Natural killer cell (primary cell): ENCODE measurements around the gene HECTD4. TPM values are rescaled to one million over a fixed set of nuclear protein-coding genes. Genes with fewer than 3 reads are reported as not detected.
A peak's percentile ranks its signal among the peaks of the same experiment; 100 is the strongest.
"Not testable (repeated sequence)": the region's sequence is repeated elsewhere in the genome, so short reads cannot be mapped to it uniquely, and the experiment has no call there.

Experiments used
- ATAC-seq, 3 donors: fragments of 150-1000 bp in 2 of 3; fragments of 200-7000 bp in 1 of 3; cut with Tn5 transposase; 1 replicate in 1 of 3; 2 replicates in 2 of 3; pipeline ENCODE4 v1.10.0; 2021; ENCODE audit warnings: mild to moderate bottlenecking in 2 of 3, moderate library complexity in 2 of 3
- DNase-seq, 2 donors: peaks; one replicate each; pipeline versions ENCODE4 v3.0.0 to v3.0.0-alpha.2; 2013 to 2021; ENCODE audit warnings: mixed read lengths in 1 of 2
- H3K27ac ChIP-seq: one replicate; pipeline ENCODE4 v1.5.1; 2013; ENCODE audit warnings: mild to moderate bottlenecking, low read length
- H3K27me3 ChIP-seq: one replicate; pipeline ENCODE4 v1.6.1; 2013; ENCODE audit warnings: low read length; ENCODE audit not compliant: control insufficient read depth, insufficient read depth
- H3K36me3 ChIP-seq: one replicate; pipeline ENCODE4 v1.6.1; 2013; ENCODE audit warnings: low read length; ENCODE audit not compliant: control insufficient read depth, insufficient read depth
- H3K4me1 ChIP-seq: one replicate; pipeline ENCODE4 v1.6.1; 2013; ENCODE audit warnings: low read length; ENCODE audit not compliant: control insufficient read depth, insufficient read depth
- H3K4me3 ChIP-seq: one replicate; pipeline ENCODE4 v1.5.1; 2013; ENCODE audit warnings: low read length
- H3K9me3 ChIP-seq: one replicate; pipeline ENCODE4 v1.6.1; 2013; ENCODE audit warnings: low read length; ENCODE audit not compliant: control insufficient read depth, insufficient read depth
- H3K27ac Mint-ChIP-seq, 2 donors: one replicate each; pipeline ENCODE4 v1.8.0; 2022; ENCODE audit warnings: mild to moderate bottlenecking in 2 of 2, mixed read lengths in 2 of 2, moderate library complexity in 1 of 2
- H3K27me3 Mint-ChIP-seq, 2 donors: one replicate each; pipeline ENCODE4 v1.8.0; 2022; ENCODE audit warnings: low read depth in 2 of 2, mixed read lengths in 2 of 2
- H3K36me3 Mint-ChIP-seq: one replicate; pipeline ENCODE4 v1.8.0; 2022; ENCODE audit warnings: mixed read lengths
- H3K4me1 Mint-ChIP-seq, 2 donors: one replicate each; pipeline ENCODE4 v1.8.0; 2022; ENCODE audit warnings: mixed read lengths in 2 of 2
- H3K4me3 Mint-ChIP-seq: one replicate; pipeline ENCODE4 v1.8.0; 2022; ENCODE audit warnings: mild to moderate bottlenecking, moderate library complexity, mixed read lengths
- H3K9me3 Mint-ChIP-seq, 2 donors: one replicate each; pipeline ENCODE4 v1.8.0; 2022; ENCODE audit warnings: mixed read lengths in 2 of 2
- WGBS: methylation state at CpG from one replicate; pipeline ENCODE4 v1.1.7; 2013; ENCODE audit warnings: missing lambda C conversion rate; ENCODE audit not compliant: insufficient coverage; 5-methylcytosine and 5-hydroxymethylcytosine counted together
- intact Hi-C: fragments of 100-400 bp; cut with micrococcal nuclease; formaldehyde crosslinking; loops from one replicate; pipeline ENCODE4 v1.14.2; 2022
- total RNA-seq, 4 donors: library from RNA; stranded (reverse); fragments of 120-200 nt in 1 of 4; gene quantifications; one replicate each; pipeline versions ENCODE4 v1.2.3 to v1.2.4, GENCODE V29; 2013 to 2022
- TF ChIP-seq, protein P1 (sequence below): fragments of 200-600 bp; IDR thresholded peaks from one replicate; pipeline ENCODE4 v1.8.0; 2022; ENCODE audit warnings: antibody characterized with exemption

Gene HECTD4
- total RNA-seq, 3 donors from 2014 or later (not counting 1 experiment from before 2014, with no cell fraction given) = 66.9 to 82.6 (median 79.2) TPM

DNA sequence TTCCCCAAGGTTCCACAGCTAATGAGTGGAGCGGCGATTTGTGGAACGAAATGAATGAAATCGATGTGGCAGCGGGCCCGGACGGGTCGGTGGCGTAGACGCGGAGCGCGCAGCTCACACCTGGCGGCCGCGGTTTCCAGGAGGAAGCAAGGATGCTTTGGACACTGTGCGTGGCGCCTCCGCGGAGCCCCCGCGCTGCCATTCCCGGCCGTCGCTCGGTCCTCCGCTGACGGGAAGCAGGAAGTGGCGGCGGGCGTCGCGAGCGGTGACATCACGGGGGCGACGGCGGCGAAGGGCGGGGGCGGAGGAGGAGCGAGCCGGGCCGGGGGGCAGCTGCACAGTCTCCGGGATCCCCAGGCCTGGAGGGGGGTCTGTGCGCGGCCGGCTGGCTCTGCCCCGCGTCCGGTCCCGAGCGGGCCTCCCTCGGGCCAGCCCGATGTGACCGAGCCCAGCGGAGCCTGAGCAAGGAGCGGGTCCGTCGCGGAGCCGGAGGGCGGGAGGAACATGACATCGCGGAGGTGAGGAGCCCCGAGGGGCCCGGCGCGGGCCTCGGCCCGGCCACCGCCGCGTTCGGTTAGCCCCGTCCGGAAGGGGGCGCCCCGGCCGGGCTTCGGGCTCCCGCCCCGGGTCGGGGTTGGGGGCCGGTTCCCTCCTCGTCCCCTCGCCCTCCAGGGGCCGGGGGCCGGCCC lies 36.5 kb upstream of the HECTD4 start, which contains the start of gene PTPN11:
Gene PTPN11 (plus strand): TSS at position 340 of the 689 bp plus-strand sequence. CDS start 165 bp downstream, at position 505.
- peak within 1 kb of the TSS; percentile 97 for H3K4me3 Mint-ChIP-seq
- no peaks in the 10 kb centered on the region for H3K36me3 Mint-ChIP-seq
- TF ChIP-seq, protein P1, sequence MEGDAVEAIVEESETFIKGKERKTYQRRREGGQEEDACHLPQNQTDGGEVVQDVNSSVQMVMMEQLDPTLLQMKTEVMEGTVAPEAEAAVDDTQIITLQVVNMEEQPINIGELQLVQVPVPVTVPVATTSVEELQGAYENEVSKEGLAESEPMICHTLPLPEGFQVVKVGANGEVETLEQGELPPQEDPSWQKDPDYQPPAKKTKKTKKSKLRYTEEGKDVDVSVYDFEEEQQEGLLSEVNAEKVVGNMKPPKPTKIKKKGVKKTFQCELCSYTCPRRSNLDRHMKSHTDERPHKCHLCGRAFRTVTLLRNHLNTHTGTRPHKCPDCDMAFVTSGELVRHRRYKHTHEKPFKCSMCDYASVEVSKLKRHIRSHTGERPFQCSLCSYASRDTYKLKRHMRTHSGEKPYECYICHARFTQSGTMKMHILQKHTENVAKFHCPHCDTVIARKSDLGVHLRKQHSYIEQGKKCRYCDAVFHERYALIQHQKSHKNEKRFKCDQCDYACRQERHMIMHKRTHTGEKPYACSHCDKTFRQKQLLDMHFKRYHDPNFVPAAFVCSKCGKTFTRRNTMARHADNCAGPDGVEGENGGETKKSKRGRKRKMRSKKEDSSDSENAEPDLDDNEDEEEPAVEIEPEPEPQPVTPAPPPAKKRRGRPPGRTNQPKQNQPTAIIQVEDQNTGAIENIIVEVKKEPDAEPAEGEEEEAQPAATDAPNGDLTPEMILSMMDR = peak; percentile 49
- intact Hi-C loops = loop anchor here (1.0 kb wide), 1 partner anchor 9 kb away; the partner anchor contains the start of gene RPL6
- ATAC-seq = peak; percentile 85 to 95 (median 87)
- H3K27ac Mint-ChIP-seq = peak within 1 kb of the TSS; percentile 97 to 100
- WGBS = under 1% methylated on average over 89 of the region's 89 CpGs
- H3K4me1 Mint-ChIP-seq = peaks cover 35 to 36% of the 10 kb centered on the region in 2 donors
- no peaks in the 10 kb centered on the region for H3K36me3 ChIP-seq
- peak within 1 kb of the TSS; percentile 96 for H3K4me3 ChIP-seq
- H3K4me1 ChIP-seq = peaks cover 23% of the 10 kb centered on the region
- peak; percentile 91 to 95 for DNase-seq
- H3K9me3 Mint-ChIP-seq = no peaks in the 10 kb centered on the region
- H3K27me3 ChIP-seq = no peaks in the 10 kb centered on the region
- H3K27ac ChIP-seq = peak within 1 kb of the TSS; percentile 94
- no peaks in the 10 kb centered on the region for H3K9me3 ChIP-seq
- no peaks in the 10 kb centered on the region for H3K27me3 Mint-ChIP-seq

DNA sequence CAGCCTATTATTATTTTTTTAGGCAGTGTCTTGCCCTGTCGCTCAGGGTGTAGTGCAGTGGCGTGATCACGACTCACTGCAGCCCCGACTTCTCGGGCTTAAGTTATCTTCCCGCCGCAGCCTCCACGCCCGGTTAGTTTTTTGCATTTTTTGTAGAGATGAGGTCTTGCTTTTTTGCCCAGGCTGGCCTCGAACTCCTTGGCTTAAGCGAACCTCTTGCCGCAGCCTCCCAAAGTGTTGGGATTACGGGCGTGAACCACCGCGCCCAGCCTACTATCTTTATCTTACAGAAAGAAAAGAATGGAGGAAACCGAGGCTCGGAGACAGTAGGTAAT lies 36.0 kb upstream of the HECTD4 start:
- H3K27ac Mint-ChIP-seq = peak overlapping the region; percentile 97 to 100
- H3K27me3 Mint-ChIP-seq = no peaks in the 10 kb centered on the region
- H3K36me3 Mint-ChIP-seq = no peaks in the 10 kb centered on the region
- peaks cover 23% of the 10 kb centered on the region for H3K4me1 ChIP-seq
- peak overlapping the region; percentile 94 for H3K27ac ChIP-seq
- intact Hi-C loops = no loop called here
- no peak for ATAC-seq
- no peak for DNase-seq
- no peaks in the 10 kb centered on the region for H3K36me3 ChIP-seq
- H3K27me3 ChIP-seq = no peaks in the 10 kb centered on the region
- TF ChIP-seq, protein P1 = no peak
- peak overlapping the region; percentile 97 for H3K4me3 Mint-ChIP-seq
- no peaks in the 10 kb centered on the region for H3K9me3 Mint-ChIP-seq
- no peaks in the 10 kb centered on the region for H3K9me3 ChIP-seq
- peaks cover 35% of the 10 kb centered on the region in 2 donors for H3K4me1 Mint-ChIP-seq
- peak overlapping the region; percentile 96 for H3K4me3 ChIP-seq
- WGBS = 3% methylated on average over 16 of the region's 18 CpGs

DNA sequence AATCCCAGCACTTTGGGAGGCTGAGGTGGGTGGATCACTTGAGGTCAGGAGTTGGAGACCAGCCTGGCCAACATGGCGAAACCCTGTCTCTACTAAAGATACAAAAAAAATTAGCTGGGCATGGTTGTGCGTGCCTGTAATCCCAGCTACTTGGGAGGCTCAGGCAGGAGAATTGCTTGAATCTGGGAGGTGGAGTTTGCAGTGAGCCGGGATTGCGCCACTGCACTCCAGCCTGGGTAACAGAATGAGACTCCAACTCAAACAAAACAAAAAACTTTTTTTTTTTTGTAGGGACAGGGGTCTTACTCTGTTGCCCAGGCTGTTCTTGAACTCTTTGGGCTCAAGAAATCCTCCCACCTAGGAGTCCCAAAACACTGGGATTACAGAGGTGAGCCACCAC lies 33.2 kb upstream of the HECTD4 start:
- H3K4me1 ChIP-seq = peaks cover 20% of the 10 kb centered on the region
- H3K4me1 Mint-ChIP-seq = peaks cover 14 to 18% of the 10 kb centered on the region in 2 donors
- H3K9me3 ChIP-seq, H3K36me3 Mint-ChIP-seq, H3K27ac ChIP-seq, H3K36me3 ChIP-seq, H3K4me3 ChIP-seq, H3K27ac Mint-ChIP-seq, intact Hi-C loops, H3K4me3 Mint-ChIP-seq, H3K9me3 Mint-ChIP-seq, ATAC-seq, DNase-seq, H3K27me3 Mint-ChIP-seq, H3K27me3 ChIP-seq: not testable (repeated sequence)
- no CpG with 5 or more reads among the region's 4 CpGs for WGBS

DNA sequence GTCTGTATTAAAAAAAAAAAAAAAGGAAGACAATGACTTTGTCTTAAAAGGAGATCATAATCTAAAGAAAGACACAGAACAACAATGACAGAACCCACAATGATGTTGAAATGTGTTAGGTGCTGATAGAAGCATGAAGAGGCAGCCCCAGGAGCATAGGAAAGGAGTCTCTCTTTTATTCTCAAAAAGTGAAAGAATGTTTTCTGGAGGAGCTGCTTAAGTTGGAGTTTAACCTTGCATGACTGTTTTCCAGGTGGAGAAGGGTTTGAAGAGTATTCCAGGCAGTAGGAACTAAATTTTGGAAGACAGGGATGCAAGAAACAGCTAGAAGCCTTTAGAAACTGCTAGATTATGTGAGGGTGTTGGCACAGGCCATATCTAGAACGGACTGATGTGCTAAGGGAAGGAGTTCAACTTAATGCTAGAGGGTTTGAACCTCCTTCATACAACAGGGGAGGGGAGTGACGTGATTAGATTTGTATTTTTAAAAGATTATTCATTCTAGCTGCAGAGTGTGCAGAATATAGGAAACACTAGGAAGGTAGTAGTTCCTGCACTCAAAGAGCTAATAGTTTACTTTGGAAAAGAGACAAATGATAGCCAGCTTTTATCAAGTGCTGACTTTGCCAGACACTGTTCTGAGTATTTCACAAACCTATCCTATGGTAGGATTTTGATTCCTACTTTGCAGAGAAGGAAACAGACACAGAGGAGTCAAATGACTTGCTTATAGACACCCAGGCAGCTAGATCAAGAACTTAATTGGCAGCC lies 31.8 kb upstream of the HECTD4 start:
- no peak for DNase-seq
- Mint-ChIP-seq H3K27me3 (no peaks in the 10 kb centered on the region), H3K36me3 (no peaks in the 10 kb centered on the region), H3K27ac (no peak overlapping the region), H3K9me3 (no peaks in the 10 kb centered on the region), H3K4me3 (no peak overlapping the region), H3K4me1 (peaks cover 13% of the 10 kb centered on the region in 2 donors)
- WGBS = 83% methylated on average over 1 of the region's 2 CpGs
- Histone ChIP-seq H3K27me3 (no peaks in the 10 kb centered on the region), H3K36me3 (no peaks in the 10 kb centered on the region), H3K27ac (no peak overlapping the region), H3K4me1 (peaks cover 13% of the 10 kb centered on the region), H3K9me3 (no peaks in the 10 kb centered on the region), H3K4me3 (no peak overlapping the region)
- TF ChIP-seq, protein P1 = no peak
- intact Hi-C loops = no loop called here
- no peak for ATAC-seq
